ENCODE measurements around the gene NEDD8. TPM values are rescaled to one million over a fixed set of nuclear protein-coding genes. Genes with fewer than 3 reads are reported as not detected.

NEDD8 gene
- total RNA-seq, result 100 to 1,000 TPM; 196 to 199 TPM

- Mint-ChIP-seq H3K36me3 (peaks cover 23% of the 10 kb centered on the region), H3K4me3 (peak within 1 kb of the TSS; percentile 91), H3K9me3 (no peaks in the 10 kb centered on the region), H3K27ac (peak within 1 kb of the TSS; percentile 68 to 95), H3K4me1 (ENCODE audit: low read depth in 2 of 2) (peaks cover 37 to 50% of the 10 kb centered on the region in 2 donors), H3K27me3 (no peaks in the 10 kb centered on the region)
- ATAC-seq, result peak; percentile 92 to 96
- peak; percentile 94 for DNase-seq (ENCODE audit: low spot score)
Observed at GRCh38 chr14:24232121-24232644, at the start of gene NEDD8. Gene NEDD8, minus strand, starts transcription at chr14:24232367. Its CDS starts 100 bp downstream, at chr14:24232267.

- no peaks in the 10 kb centered on the region for H3K27me3 Mint-ChIP-seq
- ATAC-seq (no peak), DNase-seq (ENCODE audit: low spot score) (no peak)
- no peak overlapping the region for H3K4me3 Mint-ChIP-seq
- no peaks in the 10 kb centered on the region for H3K9me3 Mint-ChIP-seq
- no peak overlapping the region for H3K27ac Mint-ChIP-seq
- H3K4me1 Mint-ChIP-seq (ENCODE audit: low read depth in 2 of 2), result peaks cover 26 to 29% of the 10 kb centered on the region in 2 donors
- H3K36me3 Mint-ChIP-seq, result no peaks in the 10 kb centered on the region
Observed at GRCh38 chr14:24281636-24282035, 49.5 kb upstream of the NEDD8 start.

- DNase-seq (ENCODE audit: low spot score) (no peak), ATAC-seq (no peak)
- H3K27me3 Mint-ChIP-seq, result no peaks in the 10 kb centered on the region
- no peaks in the 10 kb centered on the region for H3K9me3 Mint-ChIP-seq
- H3K4me3 Mint-ChIP-seq, result no peak overlapping the region
- H3K4me1 Mint-ChIP-seq (ENCODE audit: low read depth in 2 of 2), result peaks cover 26 to 30% of the 10 kb centered on the region in 2 donors
- H3K27ac Mint-ChIP-seq, result peak overlapping the region in 1 of 2 donors; percentile 30
- no peaks in the 10 kb centered on the region for H3K36me3 Mint-ChIP-seq
Observed at GRCh38 chr14:24280797-24281460, 48.8 kb upstream of the NEDD8 start.

- H3K9me3 Mint-ChIP-seq, result no peaks in the 10 kb centered on the region
- no peak overlapping the region for H3K4me3 Mint-ChIP-seq
- H3K27me3 Mint-ChIP-seq, result no peaks in the 10 kb centered on the region
- H3K27ac Mint-ChIP-seq, result peak overlapping the region in 1 of 2 donors; percentile 50
- ATAC-seq (peak in 1 of 2 donors; percentile 45), DNase-seq (ENCODE audit: low spot score) (no peak)
- peaks cover 26 to 30% of the 10 kb centered on the region in 2 donors for H3K4me1 Mint-ChIP-seq (ENCODE audit: low read depth in 2 of 2)
- H3K36me3 Mint-ChIP-seq, result no peaks in the 10 kb centered on the region
Observed at GRCh38 chr14:24279301-24280186, 47.4 kb upstream of the NEDD8 start.

- Mint-ChIP-seq H3K9me3 (no peaks in the 10 kb centered on the region), H3K27me3 (no peaks in the 10 kb centered on the region), H3K4me3 (no peak overlapping the region), H3K4me1 (ENCODE audit: low read depth in 2 of 2) (peaks cover 36 to 40% of the 10 kb centered on the region in 2 donors), H3K36me3 (no peaks in the 10 kb centered on the region), H3K27ac (peak overlapping the region; percentile 23 to 50)
- ATAC-seq (no peak), DNase-seq (ENCODE audit: low spot score) (no peak)
Observed at GRCh38 chr14:24278424-24278823, 46.3 kb upstream of the NEDD8 start.

- H3K27me3 Mint-ChIP-seq, result no peaks in the 10 kb centered on the region
- H3K4me1 Mint-ChIP-seq (ENCODE audit: low read depth in 2 of 2), result peaks cover 40 to 47% of the 10 kb centered on the region in 2 donors
- H3K4me3 Mint-ChIP-seq, result no peak overlapping the region
- H3K36me3 Mint-ChIP-seq, result no peaks in the 10 kb centered on the region
- DNase-seq (ENCODE audit: low spot score), result no peak
- peak overlapping the region; percentile 50 to 60 for H3K27ac Mint-ChIP-seq
- ATAC-seq, result peak in 1 of 2 donors; percentile 17
- no peaks in the 10 kb centered on the region for H3K9me3 Mint-ChIP-seq
Observed at GRCh38 chr14:24277606-24278321, 45.6 kb upstream of the NEDD8 start.

- Mint-ChIP-seq H3K4me1 (ENCODE audit: low read depth in 2 of 2) (peaks cover 46 to 54% of the 10 kb centered on the region in 2 donors), H3K27me3 (no peaks in the 10 kb centered on the region), H3K4me3 (no peak overlapping the region), H3K27ac (peak overlapping the region in 1 of 2 donors; percentile 60), H3K9me3 (no peaks in the 10 kb centered on the region), H3K36me3 (no peaks in the 10 kb centered on the region)
- ATAC-seq (no peak), DNase-seq (ENCODE audit: low spot score) (no peak)
Observed at GRCh38 chr14:24277071-24277470, 44.9 kb upstream of the NEDD8 start.

- Mint-ChIP-seq H3K27ac (peak overlapping the region; percentile 87 to 92), H3K9me3 (no peaks in the 10 kb centered on the region), H3K36me3 (no peaks in the 10 kb centered on the region), H3K27me3 (no peaks in the 10 kb centered on the region), H3K4me1 (ENCODE audit: low read depth in 2 of 2) (peaks cover 45 to 61% of the 10 kb centered on the region in 2 donors), H3K4me3 (peak overlapping the region; percentile 27)
- peak; percentile 59 for DNase-seq (ENCODE audit: low spot score)
- ATAC-seq, result peak; percentile 34 to 49
Observed at GRCh38 chr14:24274101-24274543, 42.0 kb upstream of the NEDD8 start.

- ATAC-seq, result no peak
- Mint-ChIP-seq H3K27me3 (no peaks in the 10 kb centered on the region), H3K36me3 (no peaks in the 10 kb centered on the region), H3K4me3 (peak overlapping the region; percentile 27), H3K27ac (peak overlapping the region; percentile 87 to 92), H3K9me3 (no peaks in the 10 kb centered on the region), H3K4me1 (ENCODE audit: low read depth in 2 of 2) (peaks cover 42 to 55% of the 10 kb centered on the region in 2 donors)
- DNase-seq (ENCODE audit: low spot score), result no peak
Observed at GRCh38 chr14:24273422-24273998, 41.3 kb upstream of the NEDD8 start.

GRCh38 chr14:24272467-24272866 is 40.3 kb upstream of the NEDD8 start:
- H3K27me3 Mint-ChIP-seq, result no peaks in the 10 kb centered on the region
- peak overlapping the region; percentile 88 for H3K4me3 Mint-ChIP-seq
- H3K27ac Mint-ChIP-seq, result peak overlapping the region; percentile 87 to 92
- ATAC-seq (no peak), DNase-seq (ENCODE audit: low spot score) (no peak)
- no peaks in the 10 kb centered on the region for H3K36me3 Mint-ChIP-seq
- no peaks in the 10 kb centered on the region for H3K9me3 Mint-ChIP-seq
- H3K4me1 Mint-ChIP-seq (ENCODE audit: low read depth in 2 of 2), result peaks cover 42 to 49% of the 10 kb centered on the region in 2 donors

- DNase-seq (ENCODE audit: low spot score), result no peak
- no peaks in the 10 kb centered on the region for H3K27me3 Mint-ChIP-seq
- H3K27ac Mint-ChIP-seq, result peak overlapping the region; percentile 87 to 92
- no peaks in the 10 kb centered on the region for H3K9me3 Mint-ChIP-seq
- H3K4me1 Mint-ChIP-seq (ENCODE audit: low read depth in 2 of 2), result peaks cover 42 to 44% of the 10 kb centered on the region in 2 donors
- H3K4me3 Mint-ChIP-seq, result peak overlapping the region; percentile 88
- no peak for ATAC-seq
- no peaks in the 10 kb centered on the region for H3K36me3 Mint-ChIP-seq
Observed at GRCh38 chr14:24271834-24272263, 39.7 kb upstream of the NEDD8 start.

GRCh38 chr14:24271134-24271833 is 39.1 kb upstream of the NEDD8 start, which contains the start of gene RABGGTA:
Gene RABGGTA, minus strand, starts transcription at chr14:24271597. Its CDS starts 482 bp downstream, at chr14:24271115.
- peak; percentile 95 to 96 for ATAC-seq
- peak; percentile 92 for DNase-seq (ENCODE audit: low spot score)
- H3K9me3 Mint-ChIP-seq, result no peaks in the 10 kb centered on the region
- H3K27ac Mint-ChIP-seq, result peak within 1 kb of the TSS; percentile 87 to 92
- peaks cover 41 to 44% of the 10 kb centered on the region in 2 donors for H3K4me1 Mint-ChIP-seq (ENCODE audit: low read depth in 2 of 2)
- H3K36me3 Mint-ChIP-seq, result no peaks in the 10 kb centered on the region
- H3K4me3 Mint-ChIP-seq, result peak within 1 kb of the TSS; percentile 88
- H3K27me3 Mint-ChIP-seq, result no peaks in the 10 kb centered on the region
